ENCODE data around the gene MAN2B1. TPM values are rescaled to one million over a fixed set of nuclear protein-coding genes. Genes with fewer than 3 reads are reported as not detected.
A peak's percentile ranks its signal among the peaks of the same experiment; 100 is the strongest.
"Not testable (repeated sequence)": the region's sequence is repeated elsewhere in the genome, so short reads cannot be mapped to it uniquely, and the experiment has no call there.

MAN2B1 gene
- total RNA-seq, 1 donor from 2014 or later, result 29.9 TPM

DNA sequence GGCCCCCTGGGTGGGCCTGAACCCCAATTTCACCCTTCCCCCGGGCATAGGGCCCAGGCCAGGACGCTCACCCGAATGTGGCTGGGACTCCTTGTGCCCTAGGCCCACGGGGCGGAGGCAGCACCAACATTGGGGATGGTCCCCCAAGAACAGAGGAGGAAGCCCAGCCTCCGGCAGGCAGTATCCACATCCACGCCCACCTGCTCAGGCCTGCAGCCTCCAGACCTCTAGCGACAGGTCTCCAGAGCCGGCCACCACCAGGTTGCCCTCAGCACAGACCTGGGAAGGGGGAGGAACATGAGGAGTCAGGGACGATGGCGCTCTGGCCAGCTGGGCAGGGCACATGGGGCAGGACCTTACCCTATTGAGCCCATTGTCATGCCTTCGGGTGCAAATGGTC lies 22.5 kb upstream of the MAN2B1 start:
- DNase-seq, result no peak

GRCh38 chr19:12687496-12688196 lies 21.1 kb upstream of the MAN2B1 start, which contains the start of gene GNG14:
TSS of gene GNG14 (plus strand) at chr19:12687998. CDS start at chr19:12688049, 51 bp downstream.
- no peak for DNase-seq

- no peak for DNase-seq
Observed at GRCh38 chr19:12685831-12686230, 19.3 kb upstream of the MAN2B1 start.

DNA sequence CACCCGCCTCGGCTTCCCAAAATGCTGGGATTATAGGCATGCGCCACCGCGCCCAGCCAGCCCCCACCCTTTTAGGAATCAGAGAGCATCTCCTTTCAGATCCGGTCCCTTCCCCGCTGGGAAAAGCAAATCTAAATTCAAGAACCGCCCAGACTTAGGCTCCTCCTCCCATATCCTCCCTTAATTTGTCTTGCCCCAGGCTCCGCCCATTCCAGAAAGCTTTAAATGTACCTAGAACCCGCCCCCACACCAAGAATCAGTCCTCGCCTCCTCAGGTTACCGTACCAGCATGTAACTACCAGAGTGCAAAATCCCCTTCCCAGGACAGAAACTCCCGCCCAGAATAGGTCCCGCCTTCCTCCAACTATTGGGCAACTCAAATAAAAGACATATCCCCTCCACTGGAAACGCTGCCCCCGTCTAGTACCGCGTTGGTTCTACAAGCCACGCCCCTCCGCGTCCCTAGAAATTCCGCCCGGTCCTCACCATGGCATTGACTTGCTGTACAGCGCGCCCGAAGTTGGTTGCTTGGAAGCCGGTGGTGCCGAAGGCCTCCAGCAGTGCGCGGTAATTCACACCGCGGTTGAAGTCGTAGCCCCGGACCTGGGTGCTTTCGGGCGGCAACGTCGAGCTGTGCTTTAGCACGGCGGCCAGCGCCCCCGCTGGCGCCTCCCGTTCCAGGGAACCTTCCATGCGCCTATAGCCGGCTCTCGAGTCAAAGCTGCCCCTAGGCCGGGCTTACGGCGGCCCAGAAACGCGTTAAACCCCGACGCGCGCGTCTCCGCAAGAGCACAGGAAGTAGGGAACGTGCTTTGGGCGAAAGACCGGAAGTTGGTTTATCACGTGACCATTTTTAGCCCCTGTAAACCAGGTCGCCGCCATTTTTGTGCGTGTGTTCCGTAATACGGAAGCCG lies 14.8 kb upstream of the MAN2B1 start, which contains the start of gene DHPS:
DHPS (minus strand) TSS at position 807 of the 914 bp plus-strand sequence; CDS start at position 693, 114 bp downstream.
- peak; percentile 98 for DNase-seq

- DNase-seq, result no peak
Observed at GRCh38 chr19:12680034-12680433, 13.5 kb upstream of the MAN2B1 start.

DNA sequence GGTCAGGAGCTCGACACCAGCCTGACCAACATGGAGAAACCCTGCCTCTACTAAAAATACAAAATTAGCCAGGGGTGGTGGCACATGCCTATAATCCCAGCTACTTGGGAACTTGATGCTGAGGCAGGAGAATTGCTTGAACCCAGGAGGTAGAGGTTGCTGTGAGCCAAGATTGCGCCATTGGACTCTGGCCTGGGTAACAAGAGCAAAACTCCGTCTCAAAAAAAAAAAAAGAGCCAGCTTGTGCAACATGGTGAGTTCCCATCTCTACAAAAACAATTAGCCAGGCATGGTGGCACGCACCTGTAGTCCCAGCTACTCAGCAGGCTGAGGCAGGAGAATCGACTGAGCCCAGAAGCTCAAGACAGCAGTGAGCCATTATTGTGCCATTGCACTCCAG lies 11.5 kb upstream of the MAN2B1 start:
- not testable (repeated sequence) for DNase-seq

DNA sequence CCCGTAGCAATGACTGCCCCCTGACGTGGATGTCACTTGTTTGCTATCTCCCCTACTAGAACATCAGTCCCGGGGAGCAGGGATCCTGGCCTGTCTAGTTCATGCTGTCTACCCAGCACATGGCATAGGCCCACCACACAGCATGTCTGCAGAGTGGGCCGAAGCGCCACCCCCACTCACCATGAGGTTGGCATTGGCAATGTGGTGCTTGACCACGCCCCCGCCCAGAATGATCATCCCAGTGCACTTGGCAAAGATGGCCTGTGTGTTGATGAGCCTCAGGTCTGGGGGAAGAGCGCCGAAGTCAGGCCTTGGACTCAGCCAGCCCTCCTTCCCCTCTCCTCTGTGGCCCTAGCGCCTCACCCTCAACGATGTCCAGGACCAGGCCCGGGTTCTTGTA lies 10.4 kb upstream of the MAN2B1 start:
- DNase-seq, result no peak

DNA sequence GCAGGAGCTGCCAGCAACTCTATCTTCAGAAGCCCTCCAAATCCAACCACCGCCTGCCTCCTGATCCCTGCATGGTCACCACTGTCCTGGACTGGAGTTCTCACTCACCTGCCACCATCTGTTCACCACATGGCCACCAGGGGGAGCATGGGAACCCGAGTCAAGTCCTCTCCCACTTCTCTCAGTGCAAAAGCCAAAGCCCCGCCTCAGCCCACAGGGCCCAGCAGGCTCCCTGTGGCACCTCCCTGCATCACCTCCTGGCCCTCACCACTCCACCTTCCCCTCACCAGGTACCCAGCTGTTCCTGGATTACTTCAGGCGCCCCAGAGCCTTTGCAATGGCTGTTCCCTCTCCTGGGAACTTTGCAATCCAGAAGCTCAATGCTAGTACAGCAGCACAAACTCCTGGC lies 9.8 kb upstream of the MAN2B1 start:
- peak; percentile 26 for DNase-seq

DNA sequence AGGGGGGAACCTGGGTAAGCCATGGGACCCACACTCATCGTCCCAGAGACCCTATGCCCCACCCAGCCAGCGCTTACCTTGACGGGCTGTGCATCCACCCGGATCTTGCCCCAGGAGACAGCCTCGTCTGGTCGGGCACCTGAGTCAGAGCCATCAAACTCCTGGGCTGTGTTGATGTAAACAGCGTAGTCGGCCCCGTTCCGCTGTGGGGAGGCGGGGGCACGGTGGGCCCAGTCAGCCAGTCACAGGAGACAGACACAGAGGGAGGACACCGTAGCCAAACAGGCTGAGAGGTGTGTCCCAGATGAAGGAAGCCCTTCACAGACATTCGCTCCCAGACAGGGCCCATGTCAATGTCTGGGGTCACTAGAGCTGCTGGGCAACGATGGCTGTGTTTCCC lies 9.4 kb upstream of the MAN2B1 start:
- no peak for DNase-seq

- no peak for DNase-seq
Observed at GRCh38 chr19:12675399-12675798, 8.9 kb upstream of the MAN2B1 start.

DNA sequence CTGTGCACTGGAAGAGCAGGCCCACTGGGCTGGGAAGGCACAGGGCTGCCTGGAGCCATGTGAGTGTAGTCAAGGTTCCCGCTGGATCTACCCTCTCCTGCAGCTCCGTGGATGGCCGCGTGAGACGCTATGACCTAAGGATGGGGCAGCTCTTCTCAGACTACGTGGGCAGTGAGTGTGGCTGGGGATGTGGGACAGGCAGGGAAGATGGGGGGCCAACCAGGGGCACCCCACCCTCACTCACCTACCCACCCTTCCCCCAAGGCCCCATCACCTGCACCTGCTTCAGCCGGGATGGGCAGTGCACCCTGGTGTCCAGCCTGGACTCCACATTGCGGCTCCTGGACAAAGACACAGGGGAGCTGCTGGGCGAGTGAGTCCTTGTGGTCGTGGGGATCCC lies 6.2 kb upstream of the MAN2B1 start:
- DNase-seq, result no peak

DNA sequence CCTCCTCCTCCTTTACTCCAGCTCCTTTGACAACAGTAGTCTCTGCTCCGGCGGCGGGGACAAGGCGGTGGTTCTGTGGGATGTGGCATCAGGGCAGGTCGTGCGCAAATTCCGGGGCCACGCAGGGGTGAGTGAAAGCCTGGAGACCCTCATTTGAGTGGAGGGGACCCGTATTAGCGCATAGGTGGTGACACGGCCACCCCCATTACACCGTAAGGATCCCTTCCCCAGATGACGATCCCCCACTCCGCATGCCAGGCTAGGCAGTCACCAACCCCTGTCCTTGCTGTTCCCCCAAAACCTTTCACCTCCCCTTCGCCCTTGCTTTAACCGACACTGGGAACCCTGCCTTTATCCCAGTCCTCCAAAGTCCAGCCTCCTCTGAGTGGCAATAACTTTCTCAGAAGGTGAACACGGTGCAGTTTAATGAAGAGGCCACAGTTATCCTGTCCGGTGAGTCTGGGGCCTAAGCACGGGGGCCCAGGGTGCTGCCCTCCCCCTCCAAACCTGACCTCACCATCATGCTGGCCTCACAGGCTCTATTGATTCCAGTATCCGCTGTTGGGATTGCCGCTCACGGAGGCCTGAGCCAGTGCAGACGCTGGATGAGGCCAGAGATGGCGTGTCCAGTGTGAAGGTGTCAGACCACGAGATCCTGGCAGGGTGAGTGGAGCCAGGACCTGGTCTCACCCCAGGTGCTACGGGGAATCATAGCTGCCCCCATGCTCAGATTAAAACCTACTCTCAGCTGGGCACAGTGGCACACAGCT lies 3.8 kb upstream of the MAN2B1 start:
- DNase-seq, result no peak

DNA sequence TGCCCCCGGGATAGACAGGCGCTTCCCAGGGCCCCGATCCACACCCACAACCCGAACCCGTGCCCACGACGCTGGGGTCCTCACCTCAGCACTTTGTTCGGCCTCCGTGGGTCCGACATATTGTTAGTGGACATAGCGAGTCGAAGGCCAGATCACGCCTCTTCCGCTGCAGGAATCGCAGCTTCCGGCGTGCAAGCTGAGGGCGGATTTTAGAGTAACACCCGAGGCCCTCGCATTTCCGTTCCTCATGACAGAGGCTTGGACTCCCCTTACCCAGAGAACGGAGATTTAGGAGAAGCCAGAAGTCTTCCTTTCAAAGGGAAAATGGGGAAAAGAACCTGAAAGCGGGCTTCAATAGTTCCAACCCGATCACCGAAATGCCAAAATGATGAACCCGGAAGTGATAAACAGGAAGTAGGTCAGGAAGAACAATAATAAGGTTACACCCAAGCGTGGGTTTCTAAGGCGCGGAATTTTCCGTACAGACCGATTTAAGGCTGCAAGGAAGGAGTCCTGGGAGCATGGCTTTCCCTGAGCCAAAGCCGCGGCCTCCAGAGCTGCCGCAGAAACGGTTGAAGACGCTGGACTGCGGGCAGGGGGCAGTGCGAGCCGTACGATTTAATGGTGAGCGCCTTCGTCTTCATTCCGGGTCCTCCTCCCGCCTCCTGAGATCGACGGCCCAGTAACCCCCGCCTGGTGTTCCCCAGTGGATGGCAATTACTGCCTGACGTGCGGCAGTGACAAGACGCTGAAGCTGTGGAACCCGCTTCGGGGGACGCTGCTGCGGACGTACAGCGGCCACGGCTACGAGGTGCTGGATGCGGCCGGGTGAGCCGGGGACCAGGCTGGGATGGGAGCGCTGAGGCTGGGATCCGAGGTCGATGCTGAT lies 3.0 kb upstream of the MAN2B1 start:
- DNase-seq, result peak; percentile 85

DNA sequence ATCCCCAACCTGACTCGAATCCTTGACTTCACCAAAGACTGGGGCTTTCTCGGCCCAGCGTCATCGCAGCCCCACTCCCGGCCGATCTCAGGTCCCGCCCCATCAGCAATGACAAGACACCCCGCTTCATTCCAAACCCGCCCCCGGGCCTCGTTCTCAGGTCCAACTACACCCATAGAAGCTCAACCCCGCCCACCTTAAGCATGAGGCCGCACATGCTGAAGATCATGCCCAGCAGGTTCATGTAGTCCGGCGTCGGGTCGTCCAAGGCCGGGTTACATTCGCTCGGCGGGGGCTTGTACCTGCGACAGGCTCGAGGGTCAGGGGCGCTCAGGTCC lies 2.4 kb upstream of the MAN2B1 start:
- peak; percentile 17 for DNase-seq

GRCh38 chr19:12668346-12668745 lies 1.8 kb upstream of the MAN2B1 start:
- DNase-seq, result no peak

- DNase-seq, result no peak
Observed at GRCh38 chr19:12667731-12668302, 1.3 kb upstream of the MAN2B1 start.

DNA sequence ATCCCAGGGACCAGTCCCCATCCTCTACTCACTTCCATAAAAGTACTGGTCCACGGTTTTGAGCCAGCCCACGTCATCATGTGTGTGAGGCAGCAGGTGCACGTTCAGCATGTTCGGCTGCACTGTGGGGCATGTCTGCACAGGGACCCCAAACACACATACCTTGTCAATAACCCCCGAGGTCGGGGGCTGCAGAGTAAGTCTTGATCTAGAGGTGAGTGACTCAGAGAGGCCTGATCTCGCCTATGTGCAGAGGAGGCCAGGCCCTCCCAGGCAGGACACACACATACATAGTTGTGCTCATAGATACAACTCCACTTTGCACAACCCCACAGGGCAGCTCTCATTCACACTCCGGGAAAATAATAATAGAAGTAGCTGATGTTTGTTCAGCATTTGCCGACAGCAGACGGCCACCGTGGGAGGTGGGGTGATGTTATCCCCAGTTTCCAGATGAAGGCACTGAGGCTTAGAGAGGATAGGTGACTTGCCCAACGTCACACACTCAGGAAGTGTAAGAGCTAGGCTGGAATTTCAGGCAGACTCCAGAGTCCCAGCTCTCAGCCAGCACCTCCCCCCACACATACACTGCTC lies 774 bp downstream of the MAN2B1 start:
- no peak for DNase-seq

DNA sequence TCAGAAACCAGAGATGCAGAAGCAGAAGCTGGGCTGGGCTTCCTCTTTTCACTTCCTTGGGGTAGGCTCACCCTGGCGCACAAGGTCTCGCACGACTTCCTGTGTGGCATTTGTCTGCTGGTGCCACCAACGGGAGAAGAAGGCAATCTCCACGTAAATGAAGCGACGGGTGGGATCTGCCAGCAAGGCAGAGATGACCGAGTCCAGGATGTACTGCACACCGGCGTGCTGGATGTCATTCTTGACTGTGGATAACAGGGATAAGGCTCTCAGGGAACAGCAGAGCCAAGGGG lies 1.3 kb downstream of the MAN2B1 start:
- no peak for DNase-seq

DNA sequence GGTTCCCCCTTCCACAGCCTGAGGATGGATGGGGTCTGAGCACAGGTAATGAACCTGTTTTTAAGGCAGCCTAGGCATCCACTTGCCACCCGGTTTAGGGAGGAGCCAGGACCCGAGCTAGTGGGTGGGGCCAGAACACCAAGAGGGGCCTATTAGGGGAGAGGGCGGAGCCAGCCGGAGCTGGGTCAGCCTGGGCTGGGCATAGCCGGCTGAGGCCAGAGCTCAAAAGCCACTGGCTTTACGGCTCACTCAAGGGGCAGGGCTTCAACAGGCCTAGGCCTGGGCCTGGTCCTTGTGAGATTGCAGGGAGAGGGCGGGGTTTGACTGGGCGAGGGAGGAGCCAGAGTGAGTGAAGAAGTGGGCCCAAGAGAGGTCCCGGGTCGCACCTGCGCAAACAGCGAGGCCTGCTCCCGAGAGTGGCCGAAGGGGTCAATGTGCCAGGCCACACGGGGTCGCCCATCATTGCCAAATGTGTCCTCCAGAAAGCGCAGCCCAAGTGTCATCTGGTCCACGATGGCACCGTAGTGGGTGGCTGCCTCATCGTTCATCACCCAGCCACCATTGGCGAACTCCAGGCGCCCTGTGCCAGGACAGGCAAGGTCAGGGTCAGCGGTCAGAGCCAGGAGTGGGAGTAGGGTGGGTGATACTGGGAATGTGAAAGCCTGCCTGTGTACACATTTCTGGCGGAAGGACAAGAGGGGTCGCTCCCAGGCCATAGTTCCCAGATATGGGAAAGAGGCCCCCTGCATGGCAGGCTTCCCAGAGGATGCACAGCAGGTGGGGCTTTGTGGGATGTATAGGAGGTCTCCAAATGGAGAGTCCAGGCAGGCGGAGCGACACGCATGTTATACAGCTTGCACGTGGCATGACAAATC lies 1.9 kb downstream of the MAN2B1 start:
- DNase-seq, result no peak

- DNase-seq, result no peak
Observed at GRCh38 chr19:12660980-12661379, 5.6 kb downstream of the MAN2B1 start.

Measured in skin of body (tissue), 2 donors.